HG03432 (cell line): ENCODE data around the gene CTTN.
A peak's percentile ranks its signal among the peaks of the same experiment; 100 is the strongest.
"Not testable (repeated sequence)": the region's sequence is repeated elsewhere in the genome, so short reads cannot be mapped to it uniquely, and the experiment has no call there.

Experiments
- ATAC-seq: cut with Tn5 transposase; IDR thresholded peaks from one replicate; pipeline ENCODE4 v1.9.1; 2021; ENCODE audit warnings: mild to moderate bottlenecking, moderate library complexity; ENCODE audit not compliant: unreplicated experiment

The CTTN gene

DNA sequence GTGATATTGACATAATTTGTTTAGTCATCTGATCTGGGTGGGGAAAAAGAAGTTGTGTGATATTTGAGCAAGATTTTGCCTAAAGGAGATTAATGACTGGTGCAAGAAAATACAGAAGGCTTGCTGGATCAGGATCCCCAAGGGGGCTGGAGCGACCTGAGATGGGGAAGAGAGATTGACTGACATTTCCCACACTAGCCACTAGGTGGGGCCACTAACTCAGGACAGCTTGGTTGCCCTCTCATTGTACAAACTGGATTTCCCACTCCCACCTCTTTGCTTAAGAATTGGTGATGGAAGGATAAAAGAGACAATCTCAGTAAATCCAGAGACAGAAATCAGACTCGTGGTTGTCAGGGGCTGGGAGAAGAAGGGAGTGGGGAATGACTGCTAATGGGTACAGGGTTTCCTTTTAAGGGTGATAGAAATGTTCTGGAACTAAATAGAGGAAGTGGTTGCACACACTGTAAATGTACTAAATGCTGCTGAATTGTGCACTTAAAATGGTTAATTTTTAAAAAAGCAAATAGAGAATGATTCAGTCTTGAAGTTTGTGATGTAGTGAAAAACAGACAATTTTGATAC lies 50.7 kb downstream of the CTTN start:
- no peak for ATAC-seq

DNA sequence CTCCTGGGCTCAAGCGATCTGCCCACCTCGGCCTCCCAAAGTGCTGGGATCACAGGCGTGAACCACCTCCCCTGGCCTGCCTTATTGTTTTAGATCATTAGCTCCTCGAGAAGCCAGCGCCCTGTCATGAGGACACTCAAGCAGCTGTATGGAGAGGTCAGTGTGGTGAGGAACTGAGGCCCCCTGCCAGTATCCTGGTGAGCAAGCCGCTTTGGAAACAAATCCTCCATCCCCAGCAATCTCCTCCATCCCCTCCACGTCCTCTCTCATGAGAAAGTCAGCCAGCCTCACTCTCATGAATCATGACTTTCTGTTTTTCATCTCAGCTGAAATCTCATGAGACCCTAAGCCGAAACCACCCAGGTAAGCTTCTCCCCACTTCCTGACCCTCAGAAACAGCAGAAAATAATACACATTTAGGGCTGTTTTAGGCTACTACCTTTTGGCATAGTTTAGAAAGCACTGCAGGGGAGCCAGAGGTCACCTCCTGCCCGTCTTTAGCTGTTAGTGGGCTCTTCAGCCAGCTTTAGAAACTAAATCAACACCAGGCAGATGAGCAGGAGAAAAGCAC lies 56.0 kb downstream of the CTTN start:
- ATAC-seq: no peak

DNA sequence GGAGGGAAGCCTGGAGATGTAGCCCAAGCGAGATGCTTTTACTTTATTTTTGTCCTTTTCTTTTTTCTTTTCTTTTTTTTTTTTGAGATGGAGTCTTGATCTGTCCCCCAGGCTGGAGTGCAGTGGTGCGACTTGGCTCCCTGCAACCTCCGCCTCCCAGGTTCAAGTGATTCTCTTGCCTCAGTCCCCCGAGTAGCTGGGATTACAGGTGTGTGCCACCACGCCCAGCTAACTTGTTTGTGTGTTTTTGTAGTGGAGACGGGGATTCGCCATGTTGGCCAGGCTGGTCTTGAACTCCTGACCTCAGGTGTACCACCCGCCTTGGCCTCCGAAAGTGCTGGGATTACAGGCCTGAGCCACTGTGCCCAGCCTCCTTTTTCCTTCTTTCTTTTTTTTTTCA lies 56.5 kb downstream of the CTTN start:
- ATAC-seq: not testable (repeated sequence)

DNA sequence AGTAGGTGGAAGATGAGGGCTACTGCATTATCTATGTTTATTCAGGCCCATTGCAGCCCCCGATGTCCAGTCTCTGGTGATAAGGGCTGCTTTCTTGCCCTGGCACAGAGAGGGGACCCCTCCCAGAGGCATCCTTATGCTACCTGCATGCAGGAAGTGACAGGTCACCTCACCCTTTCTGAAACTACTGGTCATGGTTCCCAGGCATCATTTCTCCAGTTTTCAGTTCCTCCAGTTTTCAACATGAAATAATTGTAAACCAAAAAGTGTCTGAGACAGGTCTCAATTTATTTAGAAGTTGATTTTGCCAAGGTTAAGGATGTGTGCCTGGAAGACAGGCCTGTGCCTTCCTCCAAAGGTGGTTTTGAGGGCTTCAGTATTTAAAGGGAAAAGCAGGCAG lies 57.0 kb downstream of the CTTN start:
- no peak for ATAC-seq

DNA sequence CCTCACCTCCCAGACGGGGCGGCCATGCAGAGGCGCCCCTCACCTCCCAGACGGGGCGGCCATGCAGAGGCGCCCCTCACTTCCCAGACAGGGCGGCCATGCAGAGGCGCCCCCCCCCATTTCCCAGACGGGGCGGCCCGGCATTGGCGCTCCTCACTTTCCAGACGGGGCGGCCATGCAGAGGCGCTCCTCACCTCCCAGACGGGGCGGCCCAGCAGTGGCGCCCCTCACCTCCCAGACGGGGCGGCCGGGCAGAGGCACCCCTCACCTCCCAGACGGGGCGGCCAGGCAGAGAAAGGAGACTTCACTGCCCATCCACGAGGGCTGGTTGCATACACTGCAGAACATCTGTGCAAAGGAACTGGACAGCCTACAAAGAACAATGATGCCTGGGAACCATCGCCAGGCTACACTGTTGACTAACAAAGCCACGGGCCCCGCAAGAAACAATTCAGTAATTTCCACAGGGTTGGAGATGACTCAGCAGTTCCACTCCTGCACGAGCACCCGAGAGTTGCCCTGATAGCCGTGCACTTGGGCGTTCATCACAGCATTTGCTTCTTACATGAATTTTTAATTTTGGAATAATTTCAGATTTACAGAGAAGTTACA lies 58.7 kb downstream of the CTTN start:
- no peak for ATAC-seq

DNA sequence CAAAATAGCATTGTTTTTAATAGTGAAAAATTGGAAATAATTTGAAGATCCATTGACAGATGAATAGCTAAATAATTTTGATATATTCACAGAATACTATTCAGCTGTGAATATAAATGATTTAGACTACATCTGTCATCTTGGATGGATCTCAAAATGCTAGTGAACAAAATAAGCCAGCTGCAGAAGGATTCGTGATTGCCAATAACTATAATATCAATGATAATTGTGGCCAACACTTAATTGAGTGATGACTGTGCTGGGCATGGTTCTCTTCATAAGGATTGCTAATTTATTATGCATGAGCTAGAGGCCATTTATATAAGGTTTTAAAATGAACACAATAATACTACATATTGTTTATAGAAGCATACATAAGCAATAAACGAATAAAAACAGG lies 60.4 kb downstream of the CTTN start:
- no peak for ATAC-seq

DNA sequence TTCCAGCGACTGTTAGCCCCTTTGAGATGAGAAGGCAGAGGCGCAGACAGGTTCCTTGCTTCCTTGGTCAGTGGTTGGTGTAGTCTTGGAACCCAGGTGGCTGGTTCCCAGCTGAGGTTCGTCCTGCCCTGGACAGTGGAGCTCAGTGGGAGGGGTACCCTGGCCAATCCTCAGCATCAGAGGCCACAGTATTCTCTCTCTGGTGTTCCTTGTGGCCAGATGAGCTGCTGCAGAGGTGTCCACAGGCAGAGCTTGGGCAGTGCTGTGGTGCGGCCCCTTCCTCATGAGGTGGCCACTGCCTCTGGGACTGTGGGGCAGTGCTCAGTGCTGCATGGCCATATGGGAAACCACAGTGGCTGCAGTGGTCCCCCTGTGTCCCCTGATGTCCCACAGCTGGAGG lies 61.8 kb downstream of the CTTN start:
- ATAC-seq: no peak

DNA sequence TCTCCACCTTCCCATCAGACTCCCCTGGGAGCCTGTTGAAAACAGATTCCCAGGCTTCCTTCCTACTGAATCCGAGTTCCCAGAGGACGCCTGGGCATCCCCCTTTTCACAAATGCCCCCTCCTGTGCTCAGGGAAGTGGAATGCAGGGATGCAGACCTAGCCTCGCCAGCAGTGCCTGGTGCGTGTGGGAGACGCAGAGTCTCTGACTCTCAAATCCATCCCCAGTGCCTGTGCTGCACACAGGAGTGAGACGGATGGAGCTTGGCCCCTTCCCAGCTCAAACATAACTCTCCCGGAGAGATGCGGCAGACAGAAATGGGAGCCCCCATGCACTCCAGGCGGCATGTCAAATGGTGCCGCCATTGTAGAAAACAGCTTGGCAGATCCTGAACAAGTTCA lies 62.6 kb downstream of the CTTN start:
- ATAC-seq: no peak

DNA sequence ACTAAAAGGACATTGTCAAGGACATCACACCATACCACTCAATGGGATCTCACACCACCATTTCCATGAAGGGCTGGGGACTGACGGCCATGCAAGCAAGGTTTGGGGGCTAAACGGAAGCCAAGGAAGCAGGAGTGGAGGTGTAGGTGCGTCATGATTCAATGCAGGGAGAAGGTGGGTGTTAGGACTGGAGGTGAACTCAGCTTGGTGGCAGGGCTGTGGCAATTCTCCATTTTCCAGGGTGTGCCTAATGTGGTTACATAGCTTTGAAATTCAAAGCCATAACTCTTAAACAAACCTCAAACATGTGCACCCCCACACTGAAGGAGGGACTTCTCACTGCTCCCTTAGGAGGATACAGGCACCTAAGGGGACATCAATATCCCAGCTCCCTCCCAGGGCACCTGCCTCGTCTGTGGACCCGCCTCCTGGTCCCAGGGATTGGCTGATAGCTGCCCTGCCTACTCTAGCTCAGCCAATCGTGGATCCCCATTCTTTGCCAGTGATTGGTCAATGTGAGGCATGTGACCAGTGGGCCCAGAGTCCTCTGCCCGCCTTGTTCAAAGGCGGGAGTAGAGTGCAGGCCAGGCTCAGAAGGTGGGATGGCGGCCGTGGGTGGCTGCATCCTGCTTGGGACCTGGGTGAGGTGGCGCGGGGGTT lies 64.6 kb downstream of the CTTN start:
- no peak for ATAC-seq

DNA sequence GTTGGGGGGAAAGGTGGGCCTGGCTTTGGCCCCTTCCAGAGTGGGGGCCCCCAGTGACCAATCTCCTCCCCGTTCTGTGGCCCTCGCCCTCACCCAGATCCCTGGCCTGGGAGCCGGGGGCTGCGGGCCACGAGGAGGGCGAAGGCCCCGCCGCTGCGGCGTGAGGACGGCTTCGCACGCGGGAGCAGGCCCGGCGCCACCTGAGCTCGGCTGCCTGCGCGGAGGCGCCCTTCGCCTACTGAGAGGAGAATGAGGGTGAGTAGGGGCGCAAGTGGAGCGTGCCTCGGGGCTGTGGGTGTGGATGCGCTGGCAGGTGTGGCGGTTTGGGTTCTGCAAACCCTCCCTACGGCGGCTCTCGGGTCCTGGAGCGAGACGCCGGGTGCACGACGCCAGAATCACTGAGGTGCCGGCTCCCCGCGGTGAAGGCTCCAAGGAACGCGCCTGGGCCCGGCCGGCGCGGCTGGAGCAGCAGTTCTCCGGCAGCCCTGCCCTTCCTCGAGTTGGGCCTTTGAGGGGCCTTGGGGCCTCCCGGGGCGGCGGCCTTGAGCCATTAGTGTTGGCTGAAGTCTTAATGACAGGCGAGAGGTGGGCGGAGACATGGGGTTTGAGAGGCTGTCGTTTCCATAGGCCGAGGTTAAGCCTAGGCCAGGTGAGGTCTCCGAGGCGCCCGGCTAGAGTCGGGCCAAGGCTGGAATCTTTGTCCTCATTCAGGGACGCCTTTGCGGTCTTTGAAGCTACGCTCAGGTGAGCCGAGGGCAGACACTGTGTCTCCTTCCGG lies 65.3 kb downstream of the CTTN start:
- no peak for ATAC-seq

DNA sequence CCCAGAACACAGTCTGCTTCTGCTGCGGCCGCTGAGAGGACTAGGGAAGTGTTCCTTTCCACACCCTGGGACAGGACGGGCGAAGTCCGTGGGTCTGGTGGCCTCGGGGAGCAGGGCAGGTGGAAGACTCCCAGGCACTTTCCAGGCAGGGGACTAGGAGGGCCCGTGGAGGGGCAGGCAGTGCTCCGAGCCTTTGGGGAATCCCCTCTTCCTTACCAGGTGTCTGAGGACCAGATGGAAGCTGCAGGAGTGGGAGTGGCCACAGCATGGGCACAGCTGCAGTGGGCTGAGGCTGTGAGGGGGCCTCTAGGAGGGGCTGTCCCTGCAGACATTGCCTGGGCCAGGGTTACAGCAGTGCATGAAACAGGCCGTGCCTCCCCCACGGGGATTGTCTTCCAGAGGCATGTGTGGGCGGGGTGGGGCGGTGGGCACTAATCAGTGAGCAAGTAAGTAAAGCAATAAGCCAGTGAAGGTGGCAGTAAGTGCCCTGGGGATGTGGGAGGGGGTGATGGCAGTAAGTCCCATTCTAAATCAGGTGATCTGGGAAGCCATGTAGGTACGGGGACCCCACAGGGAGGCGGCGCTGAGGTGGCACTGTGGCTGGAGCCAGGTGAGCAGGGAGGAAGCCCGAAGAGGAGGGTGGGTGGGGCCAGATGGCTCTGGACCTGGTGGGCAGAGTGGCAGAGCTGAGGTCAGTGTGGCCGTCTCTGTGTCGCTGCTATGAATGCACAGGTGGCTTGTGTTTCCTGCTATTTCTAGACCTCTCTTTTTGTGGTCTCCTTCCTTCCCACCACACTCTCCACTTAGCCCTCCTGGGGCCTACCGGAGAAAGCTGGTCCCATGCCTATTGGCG lies 66.4 kb downstream of the CTTN start:
- ATAC-seq: no peak

DNA sequence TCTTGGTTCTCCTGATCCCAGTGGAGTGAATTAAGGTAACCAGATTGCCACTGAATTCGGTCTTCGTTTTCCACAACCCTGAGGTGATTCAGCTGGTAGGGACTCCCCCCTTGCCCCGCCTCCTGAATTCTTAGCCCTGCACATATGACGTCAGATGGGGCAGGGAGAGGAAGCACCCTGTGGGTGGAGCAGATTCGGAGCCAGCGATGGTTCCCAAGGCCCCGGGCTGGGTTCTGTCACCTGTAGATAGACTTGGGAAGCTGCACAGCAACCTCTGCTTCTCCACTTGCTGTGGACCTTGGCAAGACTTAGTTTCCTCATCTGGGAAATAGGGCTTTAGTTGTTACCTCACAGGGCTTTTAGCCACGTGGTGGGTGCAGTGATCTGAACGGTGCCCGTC lies 67.8 kb downstream of the CTTN start:
- no peak for ATAC-seq

DNA sequence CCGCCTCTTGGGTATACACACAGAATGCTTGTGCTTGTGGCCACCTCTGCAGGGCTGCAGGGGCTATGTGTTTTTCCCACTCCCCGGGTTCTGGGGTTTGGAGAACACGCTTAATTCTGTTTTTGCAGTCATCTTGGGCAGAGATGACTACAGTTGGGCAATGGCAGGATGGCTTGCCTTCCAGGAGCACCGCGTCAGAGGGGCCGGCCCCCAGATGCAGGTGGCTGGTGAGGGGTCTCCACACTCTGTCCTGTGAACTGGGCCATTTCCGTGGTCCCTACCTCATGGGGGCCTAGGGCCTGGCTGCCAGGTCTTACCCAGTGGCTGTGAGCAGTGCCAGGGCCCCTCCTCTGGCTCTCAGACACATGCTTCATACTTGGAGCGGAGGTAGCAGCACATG lies 68.3 kb downstream of the CTTN start:
- ATAC-seq: no peak

DNA sequence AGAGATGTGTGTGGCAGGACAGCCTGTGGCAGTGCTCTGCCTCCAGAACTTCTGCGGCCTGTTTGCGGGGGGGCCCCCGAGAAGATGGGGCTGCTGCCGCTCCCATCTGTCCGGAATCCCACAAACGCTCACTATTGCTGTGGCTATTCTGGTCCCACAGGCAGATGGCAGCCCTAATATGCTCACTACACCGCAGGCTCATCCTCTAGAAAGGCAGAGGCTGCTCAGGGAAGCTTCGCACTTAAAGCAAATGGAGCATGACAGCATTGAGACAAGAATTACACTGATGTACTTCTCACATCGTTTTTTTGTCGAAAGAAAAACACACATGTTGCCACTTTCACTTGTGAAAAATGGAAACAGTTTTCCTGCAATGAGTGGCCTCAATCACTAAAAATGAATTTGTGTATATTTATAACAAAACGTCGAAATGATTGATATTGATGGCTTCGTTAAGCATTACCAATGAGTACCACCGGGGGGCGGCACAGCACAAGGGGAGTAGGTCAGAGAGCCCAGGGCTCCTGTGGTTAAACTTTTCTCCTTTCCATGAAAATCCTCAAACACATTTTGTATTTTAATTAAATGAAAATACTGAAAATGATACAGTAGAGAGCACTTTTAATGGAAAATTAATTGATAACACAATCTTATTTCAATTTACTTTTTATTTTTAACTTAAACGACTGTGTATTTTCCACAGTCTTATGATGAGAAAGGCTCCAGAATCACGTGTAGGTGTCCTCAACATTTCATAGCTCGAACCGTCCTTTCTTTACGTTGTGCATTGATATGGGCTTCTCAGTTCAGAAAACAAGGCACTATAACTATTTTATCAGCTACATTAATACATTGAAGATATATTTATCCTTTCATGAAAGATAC lies 69.1 kb downstream of the CTTN start:
- ATAC-seq: no peak

DNA sequence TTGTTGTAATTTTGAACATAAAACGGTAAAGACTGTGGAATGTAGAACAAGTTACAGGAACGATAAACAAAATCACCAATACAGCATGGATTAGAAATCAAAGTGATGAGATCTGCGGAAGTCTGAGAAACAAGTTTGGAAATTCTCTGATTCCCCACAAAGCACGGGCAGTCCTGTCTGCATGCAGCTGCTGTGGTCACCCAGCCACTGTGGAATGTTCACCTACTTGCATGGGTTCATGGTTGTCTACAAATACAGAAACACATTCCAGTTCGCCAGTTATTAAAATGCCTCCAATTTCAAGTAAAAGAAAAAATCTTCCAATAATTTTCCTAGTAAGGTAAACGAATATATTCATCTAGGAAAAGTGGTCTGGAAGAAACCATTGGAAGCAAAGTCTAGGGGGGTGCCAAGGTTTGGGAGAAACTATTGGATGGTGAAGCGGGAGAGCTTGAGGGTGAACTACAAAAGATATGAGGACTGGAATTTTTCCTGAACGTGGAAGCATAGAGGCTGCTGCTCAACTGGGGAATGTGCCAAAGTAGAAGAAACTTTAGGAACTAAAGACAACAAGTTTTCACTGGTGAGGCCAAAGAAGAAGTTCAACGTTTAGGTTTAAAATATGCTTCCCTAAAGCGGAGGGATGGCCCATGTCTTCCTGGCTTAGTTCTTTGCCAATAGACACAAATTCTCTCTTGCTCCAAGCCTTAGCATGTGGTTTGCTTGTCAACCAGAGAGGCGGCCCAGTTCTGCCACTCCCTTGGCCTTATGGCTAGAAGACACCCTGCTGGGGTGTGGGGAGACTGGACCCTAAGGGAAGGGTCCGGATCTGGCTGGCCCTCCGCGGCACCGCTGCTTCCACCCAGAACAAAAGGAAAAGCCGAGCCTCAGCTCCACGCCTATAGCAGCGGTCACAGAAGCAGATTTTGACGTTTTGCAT lies 70.2 kb downstream of the CTTN start:
- no peak for ATAC-seq

DNA sequence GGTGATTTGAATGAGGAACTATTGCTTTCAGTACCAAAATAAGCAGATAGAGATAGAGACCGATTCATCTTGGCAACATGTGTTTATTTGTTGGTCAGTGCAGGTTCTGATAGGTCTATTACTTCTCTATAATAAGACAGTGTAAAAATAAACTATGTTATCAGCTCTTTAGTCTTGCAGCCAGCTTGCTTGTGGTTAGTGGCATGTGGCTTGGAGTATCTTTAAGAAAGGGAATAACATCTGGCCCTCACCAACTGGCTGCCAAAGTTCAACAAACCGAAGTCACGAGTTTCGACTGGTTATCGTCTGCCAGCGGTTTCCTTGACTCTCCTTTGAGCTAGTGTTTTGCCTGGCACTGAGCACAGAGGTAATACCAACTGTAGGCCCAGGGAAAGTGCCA lies 71.8 kb downstream of the CTTN start:
- ATAC-seq: peak; percentile 64

DNA sequence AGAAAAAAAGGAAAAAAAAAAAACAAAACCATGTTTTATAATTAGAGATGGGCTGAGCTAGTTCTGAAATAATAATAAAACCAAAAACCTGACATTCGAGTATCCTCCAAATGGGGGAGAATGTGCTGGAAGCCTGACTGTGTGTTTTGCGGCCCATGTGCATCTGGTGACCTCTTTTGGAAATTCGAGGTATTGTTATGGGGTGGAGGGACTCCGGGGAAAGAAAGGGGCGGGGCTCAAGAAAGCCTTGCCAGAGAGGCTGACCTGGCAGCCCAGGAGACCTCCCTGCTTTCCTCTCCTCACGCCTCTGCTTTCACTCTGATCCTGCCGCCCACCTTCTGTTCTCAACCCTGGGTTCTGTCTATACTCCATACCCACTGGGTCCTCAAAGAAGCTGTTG lies 72.9 kb downstream of the CTTN start:
- ATAC-seq: no peak

DNA sequence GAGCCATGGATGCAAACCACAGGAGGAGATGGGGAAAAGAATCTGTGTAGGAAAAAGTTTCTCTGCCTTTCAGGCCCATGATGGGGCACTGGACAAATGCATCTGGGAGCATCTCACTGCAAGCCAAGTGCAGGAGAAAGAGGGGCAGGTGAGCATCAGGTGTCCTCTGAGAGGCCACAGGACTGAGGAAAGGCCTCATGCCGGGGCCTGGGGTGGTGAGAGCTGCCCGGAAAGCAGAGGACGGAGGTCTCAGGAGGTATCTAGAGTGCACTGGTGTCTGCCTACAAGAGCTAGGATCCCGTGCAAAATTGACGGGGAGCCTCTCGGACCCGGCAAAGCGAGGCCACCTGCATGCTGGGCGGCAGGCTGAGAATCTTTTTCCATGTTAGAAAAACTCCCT lies 73.9 kb downstream of the CTTN start:
- no peak for ATAC-seq
